Endodermal cell (in vitro differentiated cells): ENCODE data around the gene HJURP. TPM values are rescaled to one million over a fixed set of nuclear protein-coding genes. Genes with fewer than 3 reads are reported as not detected.

Experiments
- DNase-seq: peaks from one replicate; pipeline ENCODE4 v3.0.0-alpha.2; 2017
- H3K27ac ChIP-seq: 2 replicates; pipeline ENCODE4 v1.5.1; 2013; ENCODE audit warnings: mild to moderate bottlenecking, low read depth, low read length, moderate library complexity
- H3K27me3 ChIP-seq: 2 replicates; pipeline ENCODE4 v1.6.1; 2013; ENCODE audit warnings: mild to moderate bottlenecking, low read length, moderate library complexity; ENCODE audit not compliant: insufficient read depth, control insufficient read depth, poor library complexity, severe bottlenecking
- H3K36me3 ChIP-seq: 2 replicates; pipeline ENCODE4 v1.7.0; 2013; ENCODE audit warnings: mild to moderate bottlenecking, low read length, moderate library complexity; ENCODE audit not compliant: control insufficient read depth, insufficient read depth
- H3K4me1 ChIP-seq: one replicate; pipeline ENCODE4 v1.7.0; 2013; ENCODE audit warnings: low read length; ENCODE audit not compliant: control insufficient read depth, insufficient read depth
- H3K4me3 ChIP-seq: 2 replicates; pipeline ENCODE4 v1.5.1; 2013; ENCODE audit warnings: mild to moderate bottlenecking, low read length, moderate library complexity
- H3K9ac ChIP-seq: 2 replicates; pipeline ENCODE4 v1.6.1; 2013; ENCODE audit warnings: mild to moderate bottlenecking, low read length, moderate library complexity; ENCODE audit not compliant: poor library complexity, severe bottlenecking; ENCODE audit errors: extremely low read depth
- H3K9me3 ChIP-seq: 2 replicates; pipeline ENCODE4 v1.6.1; 2013; ENCODE audit warnings: mild to moderate bottlenecking, low read length, moderate library complexity; ENCODE audit not compliant: control insufficient read depth
- H3K27ac Mint-ChIP-seq: 2 replicates; pipeline ENCODE4 v1.8.0; 2020; ENCODE audit warnings: mixed read lengths
- H3K27me3 Mint-ChIP-seq: 2 replicates; pipeline ENCODE4 v1.8.0; 2021; ENCODE audit warnings: mild to moderate bottlenecking, mixed read lengths; ENCODE audit not compliant: insufficient read depth
- H3K36me3 Mint-ChIP-seq: 2 replicates; pipeline ENCODE4 v1.8.0; 2020; ENCODE audit warnings: low read depth, mixed read lengths
- H3K4me1 Mint-ChIP-seq: 2 replicates; pipeline ENCODE4 v1.8.0; 2020; ENCODE audit warnings: mixed read lengths
- H3K4me3 Mint-ChIP-seq: 2 replicates; pipeline ENCODE4 v1.8.0; 2020; ENCODE audit warnings: mild to moderate bottlenecking, moderate library complexity, mixed read lengths
- H3K9me3 Mint-ChIP-seq: 2 replicates; pipeline ENCODE4 v1.8.0; 2020; ENCODE audit warnings: mild to moderate bottlenecking, mixed read lengths
- CTCF ChIP-seq: fragments of 200-600 bp; sonication (generic); conservative IDR thresholded peaks from 2 replicates; pipeline ENCODE4 v1.5.0; 2021; ENCODE audit warnings: antibody characterized with exemption, mild to moderate bottlenecking
- WGBS, 2 experiments: methylation state at CpG; one replicate each; pipeline versions ENCODE4 v1.1.5 to v1.1.7; 2013; ENCODE audit warnings: missing lambda C conversion rate in 2 of 2, mixed read lengths in 1 of 2; ENCODE audit not compliant: insufficient coverage in 1 of 2, insufficient read length in 1 of 2; 5-methylcytosine and 5-hydroxymethylcytosine counted together
- total RNA-seq, 2 donors: library from RNA; stranded (reverse); fragmentation: NEBNext Ultra II Directional in 1 of 2; extraction: Animal tissue kit (Norgen Biotek cat#: 25700) in 1 of 2; gene quantifications; 2 replicates in 1 of 2; 3 replicates in 1 of 2; pipeline ENCODE4 v1.2.1, GENCODE V29; 2021

The HJURP gene
- total RNA-seq, 2 donors from 2014 or later = 39.4 to 78.9 TPM

- peak; percentile 79 for TF ChIP-seq CTCF
- Mint-ChIP-seq H3K9me3 (no peaks in the 10 kb centered on the region), H3K27me3 (no peaks in the 10 kb centered on the region), H3K4me1 (no peaks in the 10 kb centered on the region), H3K27ac (no peak overlapping the region), H3K36me3 (peaks cover 24% of the 10 kb centered on the region), H3K4me3 (no peak overlapping the region)
- Histone ChIP-seq H3K4me1 (no peaks in the 10 kb centered on the region), H3K36me3 (peaks cover 29% of the 10 kb centered on the region), H3K4me3 (no peak overlapping the region), H3K9me3 (no peaks in the 10 kb centered on the region), H3K9ac (no peak overlapping the region), H3K27ac (no peak overlapping the region), H3K27me3 (no peaks in the 10 kb centered on the region)
- WGBS, 2 experiments = 43 to 63% methylated on average over 3 to 7 of the region's 7 CpGs
- DNase-seq = peak; percentile 91
These were observed 21.4 kb downstream of the HJURP start for GRCh38 chr2:233832869-233833311.

DNA sequence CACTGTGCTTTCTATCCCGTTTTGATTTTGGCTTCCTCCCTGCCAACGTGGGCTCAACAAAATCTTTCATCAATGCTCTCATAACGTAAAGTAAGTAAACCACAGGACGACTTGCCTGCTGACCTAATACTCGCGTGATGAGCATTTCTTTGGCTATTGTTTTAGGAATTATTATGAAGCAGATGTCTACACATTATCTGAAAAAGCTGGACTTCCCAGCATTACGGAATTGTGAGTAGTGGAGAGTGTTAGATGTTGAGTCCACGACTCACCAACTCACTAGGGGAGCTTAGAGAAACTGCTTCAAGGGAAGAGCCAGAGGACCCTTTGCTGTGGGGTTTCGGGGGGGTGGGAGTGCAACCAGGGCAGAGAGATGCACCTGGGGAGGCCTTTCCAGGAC lies 21.9 kb downstream of the HJURP start:
- peak overlapping the region; percentile 44 for H3K27ac Mint-ChIP-seq
- no peaks in the 10 kb centered on the region for H3K4me1 Mint-ChIP-seq
- peaks cover 21% of the 10 kb centered on the region for H3K36me3 Mint-ChIP-seq
- TF ChIP-seq CTCF = no peak
- Histone ChIP-seq H3K9ac (no peak overlapping the region), H3K36me3 (peaks cover 24% of the 10 kb centered on the region), H3K27ac (no peak overlapping the region), H3K4me3 (no peak overlapping the region), H3K4me1 (no peaks in the 10 kb centered on the region), H3K9me3 (no peaks in the 10 kb centered on the region), H3K27me3 (no peaks in the 10 kb centered on the region)
- 88% methylated on average over 8 to 9 of the region's 9 CpGs for WGBS, 2 experiments
- no peak overlapping the region for H3K4me3 Mint-ChIP-seq
- H3K27me3 Mint-ChIP-seq = no peaks in the 10 kb centered on the region
- no peak for DNase-seq
- H3K9me3 Mint-ChIP-seq = no peaks in the 10 kb centered on the region

- no peak overlapping the region for H3K9ac ChIP-seq
- TF ChIP-seq CTCF = no peak
- H3K27ac Mint-ChIP-seq = no peak overlapping the region
- H3K27me3 ChIP-seq = no peaks in the 10 kb centered on the region
- 95 to 96% methylated on average over 6 of the region's 6 CpGs for WGBS, 2 experiments
- no peaks in the 10 kb centered on the region for H3K9me3 Mint-ChIP-seq
- peaks cover 17% of the 10 kb centered on the region for H3K36me3 Mint-ChIP-seq
- H3K36me3 ChIP-seq = peaks cover 19% of the 10 kb centered on the region
- no peak overlapping the region for H3K4me3 Mint-ChIP-seq
- no peaks in the 10 kb centered on the region for H3K4me1 ChIP-seq
- no peaks in the 10 kb centered on the region for H3K9me3 ChIP-seq
- no peak overlapping the region for H3K4me3 ChIP-seq
- no peaks in the 10 kb centered on the region for H3K27me3 Mint-ChIP-seq
- H3K27ac ChIP-seq = no peak overlapping the region
- peak; percentile 13 for DNase-seq
- H3K4me1 Mint-ChIP-seq = no peaks in the 10 kb centered on the region
These were observed 22.5 kb downstream of the HJURP start for GRCh38 chr2:233831861-233832260.
